Mesothelial cell of epicardium (in vitro differentiated cells): ENCODE measurements around the gene PCED1A. TPM values are rescaled to one million over a fixed set of nuclear protein-coding genes. Genes with fewer than 3 reads are reported as not detected.

Experiments used
- DNase-seq, 2 experiments: peaks; one replicate each; pipeline ENCODE4 v3.0.0; 2021; ENCODE audit warnings: low spot score in 2 of 2; ENCODE audit not compliant: unreplicated experiment in 2 of 2
- H3K27ac Mint-ChIP-seq: 2 replicates; pipeline ENCODE4 v1.8.0; 2021; ENCODE audit warnings: mixed read lengths
- H3K27me3 Mint-ChIP-seq: 2 replicates; pipeline ENCODE4 v1.8.0; 2021; ENCODE audit warnings: low read depth, mixed read lengths
- H3K36me3 Mint-ChIP-seq: 2 replicates; pipeline ENCODE4 v1.8.0; 2021; ENCODE audit warnings: mixed read lengths
- H3K4me1 Mint-ChIP-seq: 2 replicates; pipeline ENCODE4 v1.8.0; 2021; ENCODE audit warnings: mixed read lengths
- H3K4me3 Mint-ChIP-seq: 2 replicates; pipeline ENCODE4 v1.8.0; 2021; ENCODE audit warnings: mild to moderate bottlenecking, moderate library complexity, mixed read lengths
- H3K9me3 Mint-ChIP-seq: 2 replicates; pipeline ENCODE4 v1.8.0; 2021; ENCODE audit warnings: mixed read lengths
- CTCF ChIP-seq: fragments of 200-600 bp; sonication (generic); IDR thresholded peaks from one replicate; pipeline ENCODE4 v1.5.0; 2021; ENCODE audit warnings: antibody characterized with exemption; ENCODE audit not compliant: unreplicated experiment
- total RNA-seq: library from RNA; stranded (reverse); gene quantifications from 3 replicates; pipeline ENCODE4 v1.2.1, GENCODE V29; 2021

Gene PCED1A
- total RNA-seq, 1 donor from 2014 or later = 113 TPM

- DNase-seq = no peak
- no peak overlapping the region for H3K4me3 Mint-ChIP-seq
- H3K27ac Mint-ChIP-seq = no peak overlapping the region
- H3K9me3 Mint-ChIP-seq = no peaks in the 10 kb centered on the region
- no peak for TF ChIP-seq CTCF
- peaks cover 1% of the 10 kb centered on the region for H3K36me3 Mint-ChIP-seq
- H3K4me1 Mint-ChIP-seq = peaks cover 5% of the 10 kb centered on the region
- no peaks in the 10 kb centered on the region for H3K27me3 Mint-ChIP-seq
These were observed 7.3 kb upstream of the PCED1A start for GRCh38 chr20:2847802-2848201.

- Mint-ChIP-seq H3K4me1 (peaks cover 5% of the 10 kb centered on the region), H3K27ac (no peak overlapping the region), H3K27me3 (no peaks in the 10 kb centered on the region), H3K9me3 (no peaks in the 10 kb centered on the region), H3K36me3 (peaks cover 1% of the 10 kb centered on the region), H3K4me3 (no peak overlapping the region)
- DNase-seq = no peak
- no peak for TF ChIP-seq CTCF
These were observed 6.2 kb upstream of the PCED1A start for GRCh38 chr20:2846698-2847097.

- Mint-ChIP-seq H3K36me3 (peaks cover 1% of the 10 kb centered on the region), H3K4me1 (peaks cover 9% of the 10 kb centered on the region), H3K4me3 (no peak overlapping the region), H3K27me3 (no peaks in the 10 kb centered on the region), H3K27ac (no peak overlapping the region), H3K9me3 (no peaks in the 10 kb centered on the region)
- no peak for TF ChIP-seq CTCF
- no peak for DNase-seq
These were observed 5.2 kb upstream of the PCED1A start for GRCh38 chr20:2845607-2846006.

- no peaks in the 10 kb centered on the region for H3K27me3 Mint-ChIP-seq
- H3K9me3 Mint-ChIP-seq = no peaks in the 10 kb centered on the region
- H3K4me3 Mint-ChIP-seq = peak overlapping the region; percentile 83
- TF ChIP-seq CTCF = no peak
- DNase-seq = peak in 1 of 2 experiments; percentile 63
- H3K36me3 Mint-ChIP-seq = peaks cover 6% of the 10 kb centered on the region
- peak overlapping the region; percentile 47 for H3K27ac Mint-ChIP-seq
- H3K4me1 Mint-ChIP-seq = peaks cover 18% of the 10 kb centered on the region
These were observed 594 bp upstream of the PCED1A start for GRCh38 chr20:2840967-2841531.

- H3K27ac Mint-ChIP-seq = peak overlapping the region; percentile 76
- H3K27me3 Mint-ChIP-seq = no peaks in the 10 kb centered on the region
- no peak for TF ChIP-seq CTCF
- no peak for DNase-seq
- H3K9me3 Mint-ChIP-seq = no peaks in the 10 kb centered on the region
- peaks cover 18% of the 10 kb centered on the region for H3K4me1 Mint-ChIP-seq
- H3K4me3 Mint-ChIP-seq = peak overlapping the region; percentile 66
- peaks cover 11% of the 10 kb centered on the region for H3K36me3 Mint-ChIP-seq
These were observed 720 bp downstream of the PCED1A start for GRCh38 chr20:2839732-2840137.
